Stimulated activated CD8-positive, alpha-beta memory T cell treated with anti-CD3 and anti-CD28 coated beads, Interleukin-4, amount 100 ng/mL, for 24 hours (primary cell): ENCODE data around the gene ELMOD3.
A peak's percentile ranks its signal among the peaks of the same experiment; 100 is the strongest.
"Not testable (repeated sequence)": the region's sequence is repeated elsewhere in the genome, so short reads cannot be mapped to it uniquely, and the experiment has no call there.

Experiments used
- DNase-seq: peaks from one replicate; pipeline ENCODE4 v3.0.0-alpha.2; 2020; ENCODE audit warnings: low read depth

ELMOD3 gene

GRCh38 chr2:85401464-85401805 lies 46.9 kb downstream of the ELMOD3 start:
- DNase-seq: no peak

- DNase-seq: no peak
These were observed 47.3 kb downstream of the ELMOD3 start for GRCh38 chr2:85401844-85402243.

GRCh38 chr2:85405201-85406059 lies 50.9 kb downstream of the ELMOD3 start:
- peak; percentile 58 for DNase-seq

GRCh38 chr2:85409845-85410583 lies 55.4 kb downstream of the ELMOD3 start, which contains the start of gene CAPG:
Gene CAPG (minus strand): TSS chr2:85410366. CDS start chr2:85402145, 8,221 bp downstream.
- DNase-seq: peak; percentile 28

- no peak for DNase-seq
These were observed 56.2 kb downstream of the ELMOD3 start for GRCh38 chr2:85410584-85411404.

GRCh38 chr2:85411405-85411748 lies 56.8 kb downstream of the ELMOD3 start:
- DNase-seq: no peak

GRCh38 chr2:85413592-85414420 lies 59.2 kb downstream of the ELMOD3 start:
- DNase-seq: peak; percentile 42

- DNase-seq: not testable (repeated sequence)
These were observed 59.8 kb downstream of the ELMOD3 start for GRCh38 chr2:85414421-85414759.

- DNase-seq: no peak
These were observed 60.4 kb downstream of the ELMOD3 start for GRCh38 chr2:85414761-85415553.

GRCh38 chr2:85415980-85416650 lies 61.5 kb downstream of the ELMOD3 start:
- DNase-seq: no peak

- peak; percentile 76 for DNase-seq
These were observed 63.8 kb downstream of the ELMOD3 start, which contains the start of gene SH2D6 for GRCh38 chr2:85418132-85419008. Gene SH2D6 (plus strand): TSS chr2:85418714. CDS start chr2:85429466, 10,752 bp downstream.

- DNase-seq: no peak
These were observed 64.6 kb downstream of the ELMOD3 start for GRCh38 chr2:85419009-85419675.

GRCh38 chr2:85420536-85421259 lies 66.1 kb downstream of the ELMOD3 start:
- peak; percentile 84 for DNase-seq

- DNase-seq: no peak
These were observed 66.9 kb downstream of the ELMOD3 start for GRCh38 chr2:85421260-85422071.

- DNase-seq: no peak
These were observed 67.5 kb downstream of the ELMOD3 start for GRCh38 chr2:85422072-85422457.

- DNase-seq: no peak
These were observed 69.0 kb downstream of the ELMOD3 start for GRCh38 chr2:85423525-85423924.

GRCh38 chr2:85425588-85425987 lies 71.0 kb downstream of the ELMOD3 start:
- DNase-seq: no peak
